DMS153 treated with DMSO at 0.1 percent for 48 hours (cell line): Measurements from ENCODE around the gene TBCD.

ENCODE experiments used
- DNase-seq: peaks from one replicate; lab custom pipeline; 2025; ENCODE audit not compliant: unreplicated experiment; lab: John Stamatoyannopoulos, UW

TBCD gene

DNA sequence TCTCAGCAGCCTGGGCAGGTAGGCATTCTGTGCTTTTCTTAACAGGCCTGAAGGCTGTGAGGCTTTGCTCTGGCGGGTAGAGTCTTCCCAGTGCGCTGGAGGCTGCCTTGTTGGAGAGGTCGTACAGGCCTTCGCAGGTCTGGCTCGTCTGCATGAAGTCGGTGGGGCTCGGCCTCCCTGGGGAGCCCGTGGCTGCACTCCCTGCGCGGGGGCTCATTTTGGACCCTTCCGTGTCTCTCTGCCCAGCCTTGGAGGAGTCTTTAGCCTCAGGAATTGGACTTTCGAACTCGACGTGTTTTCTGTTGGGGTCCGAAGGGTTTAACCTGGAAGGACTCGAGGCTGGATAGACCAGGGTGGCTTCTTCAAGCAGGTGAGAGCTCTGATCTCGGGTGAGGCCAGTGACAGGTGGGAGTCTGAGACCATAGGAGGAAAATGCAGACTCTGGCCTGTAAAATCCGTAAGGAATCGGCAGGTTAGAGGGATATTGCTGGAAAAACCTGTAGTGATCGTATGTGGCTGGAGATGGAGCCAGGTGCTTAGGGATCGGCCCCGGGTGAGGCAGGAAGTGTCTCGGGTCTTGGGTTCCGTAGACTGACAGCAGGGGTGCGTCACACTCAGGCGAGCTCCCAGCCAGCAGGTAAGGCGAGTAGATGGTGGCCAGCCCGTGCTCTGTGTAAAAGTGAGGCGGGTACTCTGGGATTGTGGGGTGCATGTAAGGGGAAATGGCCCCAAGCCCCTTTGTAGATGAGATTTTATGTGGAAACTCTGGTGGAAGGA lies 79.4 kb downstream of the TBCD start:
- DNase-seq: no peak

DNA sequence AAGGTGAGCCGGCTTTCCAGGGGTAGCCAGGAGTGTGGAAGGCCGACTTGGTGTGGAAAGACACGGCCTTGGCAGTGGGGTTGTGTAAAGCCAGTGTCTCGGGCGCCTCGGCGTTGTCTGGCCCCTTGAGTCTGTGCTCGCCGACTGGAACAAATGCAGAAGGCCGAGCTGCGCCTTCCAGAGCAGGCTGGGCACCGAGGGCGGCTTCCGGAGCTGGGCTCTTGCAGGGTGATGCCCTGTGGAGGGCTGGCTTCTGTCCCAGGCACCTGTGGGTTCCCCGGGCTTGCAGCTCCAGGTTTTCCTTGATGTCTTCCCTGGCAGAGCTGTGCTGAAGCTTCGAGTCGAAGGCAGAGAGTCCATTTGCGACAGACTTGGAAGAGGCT lies 79.9 kb downstream of the TBCD start:
- DNase-seq: no peak

DNA sequence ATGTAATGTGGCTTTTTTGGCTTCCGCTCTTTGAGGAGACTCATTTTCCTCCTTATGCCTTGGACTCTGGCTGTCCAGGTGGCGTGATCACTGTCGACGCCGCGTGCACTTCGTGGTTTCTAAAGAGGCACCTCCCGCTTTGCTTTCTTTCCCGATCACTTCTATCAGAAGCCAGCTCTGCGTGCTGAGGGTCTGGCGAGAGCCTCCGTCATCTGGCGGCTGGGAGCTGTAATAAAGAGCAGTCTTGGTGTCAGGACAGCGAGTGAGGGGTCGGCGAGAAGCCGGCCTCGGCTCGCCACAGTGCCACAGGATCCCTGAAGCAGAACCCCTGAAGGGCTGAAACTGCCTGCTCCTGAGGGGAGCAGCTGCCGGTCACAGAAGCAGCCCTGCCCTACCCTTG lies 80.5 kb downstream of the TBCD start:
- DNase-seq: no peak

DNA sequence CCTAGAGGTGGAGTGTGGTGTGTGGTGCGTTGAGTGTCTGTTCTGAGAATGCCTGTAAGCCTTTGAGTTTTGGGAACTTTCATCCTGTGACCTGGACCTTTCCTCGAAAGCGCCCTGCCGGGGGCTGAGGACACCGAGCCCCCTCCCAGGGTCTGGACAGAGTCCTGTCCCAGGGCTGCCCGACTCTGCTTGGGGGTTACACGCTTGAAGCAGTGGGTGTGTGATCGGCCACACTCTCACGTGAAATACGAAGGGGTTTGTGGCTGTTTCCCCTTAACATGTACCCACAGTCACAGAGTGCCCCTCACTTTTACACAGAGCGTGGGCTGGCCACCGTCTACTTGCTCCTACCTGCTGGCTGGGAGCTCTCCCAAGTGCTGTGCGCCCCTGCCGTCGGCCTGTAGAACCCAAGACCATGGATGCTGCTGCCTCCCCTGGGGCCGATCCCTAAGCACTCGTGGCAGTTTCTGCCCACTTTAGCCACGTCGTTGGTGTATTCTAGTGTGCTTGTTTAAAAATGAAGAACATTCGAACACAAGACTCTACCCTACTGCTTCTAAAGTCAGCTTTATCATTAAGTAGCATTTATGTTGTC lies 81.1 kb downstream of the TBCD start:
- DNase-seq: no peak

DNA sequence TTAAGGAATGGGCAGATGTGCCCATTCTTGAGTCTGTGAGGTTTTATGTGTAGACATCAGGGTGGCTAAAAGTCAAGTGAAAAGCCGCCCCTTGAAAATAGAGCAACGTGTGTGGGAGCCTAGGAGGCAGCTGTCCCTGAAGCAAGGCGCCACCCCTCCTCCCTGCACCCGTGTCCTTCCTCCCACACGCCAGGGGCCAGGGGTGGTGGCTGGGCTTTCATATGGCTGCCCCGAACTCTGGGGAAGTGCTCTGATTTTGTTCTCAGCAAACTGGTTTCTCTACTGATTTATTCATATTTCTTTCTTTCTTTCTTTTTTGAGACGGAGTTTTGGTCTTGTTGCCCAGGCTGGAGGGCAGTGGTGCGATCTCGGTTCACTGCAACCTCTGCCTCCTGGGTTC lies 83.3 kb downstream of the TBCD start:
- DNase-seq: no peak

DNA sequence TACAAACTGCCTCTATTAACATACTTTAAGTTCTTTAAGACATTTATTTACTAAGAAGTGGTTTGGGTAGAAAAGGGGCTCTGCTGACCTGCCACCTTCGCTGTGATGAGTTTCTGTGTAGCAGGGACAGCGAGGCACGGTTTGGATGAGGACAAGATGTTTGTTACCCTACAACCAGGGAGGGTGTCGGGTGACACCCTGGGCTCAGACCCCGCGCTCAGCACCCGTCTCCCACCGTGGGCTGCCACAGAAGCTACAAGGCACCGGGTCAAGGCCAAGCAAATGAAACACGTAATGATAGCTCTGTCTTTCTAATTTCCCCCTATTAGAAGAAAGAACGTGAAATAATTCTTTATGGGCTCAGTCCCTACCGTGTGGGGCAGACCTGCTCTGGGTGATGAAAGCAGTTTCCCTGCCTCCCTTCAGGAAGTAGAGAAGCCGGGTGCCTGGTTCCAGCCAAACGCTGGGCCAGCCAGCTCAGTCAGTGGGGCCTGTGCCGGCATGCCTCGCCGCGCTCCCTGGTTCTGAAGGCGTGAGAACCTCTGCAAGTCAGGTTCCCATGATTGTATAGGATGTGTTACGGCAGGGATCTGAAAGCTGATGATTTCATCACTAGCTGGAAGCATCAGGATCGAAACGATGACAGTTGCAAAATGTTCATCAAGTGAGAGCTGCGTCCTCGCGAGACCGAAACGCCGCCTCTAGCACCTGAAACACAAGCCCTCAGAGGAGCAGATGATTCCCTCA lies 84.1 kb downstream of the TBCD start:
- no peak for DNase-seq

DNA sequence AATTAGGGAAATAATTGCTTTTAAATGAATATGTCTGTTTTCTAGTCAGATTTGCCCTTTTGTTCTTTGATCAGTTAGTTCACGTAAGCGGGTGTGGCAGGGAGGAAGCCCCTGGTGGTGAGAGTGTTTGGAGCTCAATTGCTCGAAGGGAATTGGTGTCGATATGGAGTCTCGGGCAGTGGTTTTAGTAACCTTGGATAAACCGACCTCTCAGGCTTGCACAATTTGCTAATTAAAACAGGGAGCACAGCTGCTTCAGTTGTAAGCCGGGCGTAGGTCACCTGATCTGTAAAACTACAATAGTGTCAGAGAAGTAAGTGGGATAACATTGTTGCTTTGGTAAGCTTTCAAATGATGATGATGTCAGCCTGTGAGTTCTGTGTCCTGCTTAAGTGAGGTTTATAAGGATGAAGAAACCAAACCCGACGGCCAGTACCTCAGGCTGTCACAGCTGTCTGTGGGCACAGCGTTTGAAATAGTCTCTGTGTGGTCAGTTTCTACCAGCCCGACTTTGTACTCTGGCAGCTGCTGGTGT lies 85.0 kb downstream of the TBCD start:
- no peak for DNase-seq

DNA sequence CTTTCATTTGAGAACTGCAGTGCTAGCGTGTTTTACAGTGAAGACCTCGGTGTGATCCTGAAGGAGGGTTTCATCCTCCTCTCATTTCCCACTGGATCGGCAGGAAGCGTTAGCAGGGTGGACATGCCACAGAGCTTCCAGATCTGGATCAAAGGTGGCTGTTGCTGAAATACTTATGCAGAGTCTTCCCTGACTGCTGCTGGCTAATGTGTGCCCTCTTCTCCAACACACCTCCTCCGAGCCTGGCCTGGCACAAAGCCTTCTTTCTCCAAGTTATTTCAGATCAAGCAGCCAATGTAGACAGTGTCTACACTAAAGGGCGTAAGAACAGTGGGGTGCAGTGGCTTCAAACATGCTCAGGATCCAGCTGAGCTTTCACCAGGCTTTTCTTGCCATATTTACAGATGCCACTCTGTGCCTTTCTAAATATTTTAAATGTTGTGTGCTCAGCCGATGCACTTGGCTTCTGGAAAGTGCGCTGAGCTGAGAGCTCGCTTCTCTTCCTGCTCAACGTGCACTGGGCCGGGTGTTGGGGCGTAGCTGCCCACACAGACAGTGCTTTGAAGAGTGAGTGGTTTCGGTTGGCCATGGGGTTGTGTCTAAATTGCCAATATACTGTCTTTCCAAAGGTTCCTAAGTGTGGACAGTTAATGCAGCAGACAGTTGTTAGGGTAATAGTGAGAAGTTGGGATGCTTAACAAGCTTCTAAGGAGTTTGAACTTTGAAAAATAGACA lies 85.9 kb downstream of the TBCD start:
- no peak for DNase-seq

DNA sequence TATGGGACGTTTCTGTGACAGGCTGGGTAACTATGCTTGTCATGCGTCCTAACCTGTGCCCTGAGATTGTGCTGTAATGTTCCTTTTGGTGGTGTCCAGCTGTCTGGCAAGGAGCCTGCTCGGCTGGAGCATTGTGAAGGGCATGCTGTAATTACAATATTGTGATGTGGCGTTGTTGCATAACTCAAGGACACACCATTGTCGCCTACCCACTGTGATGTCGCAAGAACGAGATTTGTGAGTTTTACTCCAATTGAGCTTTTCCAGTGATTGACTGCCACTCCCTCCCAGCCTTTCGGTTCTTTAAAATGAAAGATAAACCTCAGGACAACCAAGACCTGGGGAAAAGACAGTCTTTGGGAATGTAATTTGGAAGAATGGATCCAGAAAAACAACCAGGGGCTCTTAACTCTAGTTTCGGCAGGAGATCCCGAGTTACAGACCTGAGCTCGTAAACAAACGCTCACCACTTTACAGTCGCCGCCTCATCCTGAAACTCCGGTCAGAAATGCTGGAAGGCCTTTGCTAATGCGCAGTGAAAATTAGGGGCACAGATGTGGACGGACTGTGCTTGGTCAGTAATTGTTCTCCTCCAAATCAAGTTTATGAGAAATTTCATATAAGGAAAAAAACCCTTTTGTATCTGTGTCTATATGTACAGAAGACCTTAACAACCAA lies 86.7 kb downstream of the TBCD start:
- no peak for DNase-seq

DNA sequence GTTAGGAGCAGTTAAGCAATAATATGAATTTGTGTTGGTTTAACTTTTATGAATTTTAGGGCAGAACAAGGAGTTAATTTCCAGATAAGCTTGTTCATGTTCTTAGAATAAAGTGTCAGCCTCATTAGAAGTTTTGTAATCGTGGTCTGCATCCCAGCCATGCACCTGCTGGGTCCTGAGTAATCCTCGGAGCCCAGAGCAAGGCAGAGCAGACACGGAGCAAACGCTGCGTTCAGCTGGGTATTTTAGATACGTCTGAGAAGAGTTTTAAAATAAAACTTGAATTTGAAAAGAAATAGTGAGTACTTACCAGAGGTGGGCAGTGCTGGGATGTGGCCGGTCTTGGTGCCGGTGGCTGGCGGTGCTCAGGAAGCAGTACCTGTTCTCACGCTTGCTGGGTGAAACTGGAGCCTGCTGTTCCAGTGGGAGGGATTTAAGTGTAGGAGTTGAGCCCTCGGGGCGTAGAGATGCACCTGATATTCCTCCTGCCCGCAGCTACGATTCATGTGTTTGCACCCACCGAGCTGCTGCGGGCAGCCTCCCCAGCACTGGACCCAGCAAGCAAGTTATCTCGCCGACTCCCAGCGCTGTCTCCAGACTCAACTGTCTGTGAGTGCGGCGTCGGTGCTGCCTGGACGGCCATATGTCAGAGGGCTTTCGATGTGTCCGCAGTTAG lies 87.9 kb downstream of the TBCD start, which contains the start of gene ZNF750:
TSS of gene ZNF750 (minus strand) at position 406 of the 676 bp plus-strand sequence. CDS start 7,568 bp downstream, outside the sequence.
- DNase-seq: no peak

DNA sequence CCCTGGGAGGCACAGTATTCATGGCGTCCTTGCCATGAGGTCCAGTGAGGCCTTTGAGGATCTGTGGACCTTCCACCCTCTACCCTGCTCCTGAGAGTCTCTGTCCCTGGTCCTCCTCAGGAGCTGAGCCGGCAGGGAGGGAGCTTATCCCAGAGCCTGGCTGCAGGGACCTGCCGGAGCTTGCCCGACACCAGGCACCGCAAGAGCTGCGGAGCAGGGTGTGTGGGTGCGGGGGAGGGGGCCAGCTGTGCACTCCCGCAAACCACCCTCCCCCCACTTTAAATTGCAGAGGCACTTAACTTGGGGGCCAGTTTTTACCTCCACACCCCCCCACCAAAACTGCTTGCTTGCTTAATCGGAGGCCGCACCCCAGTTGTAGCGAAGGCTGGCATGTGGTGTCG lies 88.6 kb downstream of the TBCD start:
- no peak for DNase-seq

DNA sequence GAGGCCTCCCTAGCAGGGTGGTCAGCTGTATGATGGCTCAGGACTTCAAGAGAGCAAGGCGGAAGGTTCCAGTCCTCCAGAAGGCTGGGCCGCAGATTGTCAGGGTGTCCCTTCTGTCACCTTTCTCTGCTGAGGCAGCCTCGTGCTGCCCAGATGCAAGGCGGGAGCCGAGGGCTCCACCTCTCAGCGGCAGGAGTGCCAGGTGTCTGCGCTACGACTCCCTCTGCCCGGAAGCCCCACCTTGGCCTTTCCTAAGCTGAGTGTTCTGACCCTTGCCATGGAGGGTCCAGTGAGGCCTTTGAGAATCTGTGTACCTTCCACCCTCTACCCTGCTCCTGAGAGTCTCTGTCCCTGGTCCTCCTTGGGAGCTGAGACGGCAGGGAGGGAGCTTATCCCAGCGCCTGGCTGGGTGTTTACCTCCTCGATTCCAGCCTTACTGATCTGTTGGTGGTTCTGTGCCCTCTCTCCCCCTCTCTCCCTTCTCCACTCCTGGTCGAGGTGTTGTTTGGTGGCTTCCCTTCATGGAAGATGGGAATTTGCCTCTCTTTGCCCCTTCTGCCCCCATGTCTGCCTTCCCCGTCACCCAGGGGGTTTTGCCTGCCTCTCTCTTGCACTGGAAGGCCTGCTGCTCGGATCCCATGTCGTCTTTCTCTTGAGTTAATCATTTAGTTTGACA lies 90.2 kb downstream of the TBCD start:
- DNase-seq: no peak

DNA sequence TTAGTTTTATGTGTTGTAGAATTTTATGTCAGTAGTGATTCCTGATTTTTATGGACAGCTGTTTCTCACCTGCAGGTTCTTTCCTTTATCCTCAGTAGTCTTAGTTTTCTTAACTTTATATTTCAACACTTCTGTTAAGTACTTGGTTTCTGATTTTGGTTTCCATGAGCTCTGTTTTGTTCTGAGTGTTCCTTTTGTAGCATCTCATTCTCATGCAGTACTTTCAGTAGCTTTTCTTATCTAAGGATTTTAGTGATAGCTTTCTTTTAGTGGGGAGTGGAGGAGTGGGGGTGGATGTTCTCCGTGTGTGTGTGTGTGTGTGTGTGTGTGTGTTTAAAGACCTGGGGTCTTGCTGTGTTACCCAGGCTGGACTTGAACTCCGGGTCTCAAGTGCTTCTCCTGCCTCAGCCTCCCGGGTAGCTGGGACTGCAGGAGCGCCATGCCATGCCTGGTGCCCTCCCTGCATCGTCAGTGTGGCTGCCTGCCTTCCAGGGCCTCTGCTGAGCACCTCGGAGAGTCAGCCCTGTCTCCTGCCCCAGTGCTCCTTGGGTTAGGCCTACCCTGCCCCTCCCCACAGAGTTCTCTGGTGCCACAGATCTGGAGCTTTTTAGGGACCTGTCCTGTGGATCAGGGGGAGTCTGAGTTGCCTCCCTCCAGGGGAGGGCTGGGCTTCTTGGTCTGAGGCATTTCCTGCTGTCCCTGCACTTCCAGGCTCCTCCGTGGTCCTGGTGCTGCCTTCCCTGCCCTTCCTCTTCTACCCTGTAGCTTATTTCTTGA lies 92.2 kb downstream of the TBCD start:
- DNase-seq: no peak

DNA sequence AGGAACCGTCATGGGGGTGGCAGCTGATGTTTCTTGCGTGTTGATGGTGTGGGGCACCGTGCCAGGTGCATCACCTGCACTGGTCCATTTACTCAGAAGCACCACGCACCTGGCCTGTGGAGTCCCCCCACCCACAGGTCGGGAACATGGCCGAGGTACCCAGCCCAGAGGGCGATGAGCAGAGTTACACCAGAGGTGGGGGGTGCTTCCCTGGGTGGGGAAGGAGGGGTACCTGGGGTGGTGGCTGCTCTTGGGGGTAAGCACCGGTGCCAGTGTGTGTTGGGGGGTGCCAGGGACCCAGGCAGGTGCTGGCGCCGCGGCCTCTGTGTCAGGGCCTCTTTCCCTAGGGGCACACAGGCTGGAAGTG lies 92.9 kb downstream of the TBCD start:
- no peak for DNase-seq

DNA sequence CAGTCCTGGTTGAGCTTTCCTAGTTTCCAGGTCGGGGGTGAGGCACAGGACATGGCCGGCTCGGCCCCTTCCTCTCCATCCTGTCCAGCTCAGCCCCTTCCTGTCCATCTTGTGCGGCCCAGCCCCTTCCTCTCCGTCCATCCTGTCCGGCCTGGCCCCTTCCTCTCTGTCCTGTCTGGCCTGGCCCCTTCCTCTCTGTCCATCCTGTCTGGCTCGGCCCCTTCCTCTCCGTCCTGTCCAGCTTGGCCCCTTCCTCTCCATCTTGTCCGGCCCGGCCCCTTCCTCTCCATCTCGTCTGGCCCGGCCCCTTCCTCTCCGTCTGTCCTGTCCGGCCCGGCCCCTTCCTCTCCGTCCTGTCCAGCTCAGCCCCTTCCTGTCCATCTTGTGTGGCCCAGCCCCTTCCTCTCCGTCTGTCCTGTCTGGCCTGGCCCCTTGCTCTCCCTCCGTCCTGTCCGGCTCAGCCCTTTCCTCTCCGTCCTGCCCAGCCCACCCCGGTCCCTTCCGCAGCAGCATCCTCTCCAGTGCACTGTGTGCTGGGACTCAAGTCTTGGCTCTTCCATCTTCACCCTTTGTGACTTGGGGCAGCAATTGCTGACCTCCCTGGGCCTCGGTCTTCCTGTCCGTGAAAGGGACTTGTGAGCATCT lies 93.4 kb downstream of the TBCD start:
- DNase-seq: no peak

DNA sequence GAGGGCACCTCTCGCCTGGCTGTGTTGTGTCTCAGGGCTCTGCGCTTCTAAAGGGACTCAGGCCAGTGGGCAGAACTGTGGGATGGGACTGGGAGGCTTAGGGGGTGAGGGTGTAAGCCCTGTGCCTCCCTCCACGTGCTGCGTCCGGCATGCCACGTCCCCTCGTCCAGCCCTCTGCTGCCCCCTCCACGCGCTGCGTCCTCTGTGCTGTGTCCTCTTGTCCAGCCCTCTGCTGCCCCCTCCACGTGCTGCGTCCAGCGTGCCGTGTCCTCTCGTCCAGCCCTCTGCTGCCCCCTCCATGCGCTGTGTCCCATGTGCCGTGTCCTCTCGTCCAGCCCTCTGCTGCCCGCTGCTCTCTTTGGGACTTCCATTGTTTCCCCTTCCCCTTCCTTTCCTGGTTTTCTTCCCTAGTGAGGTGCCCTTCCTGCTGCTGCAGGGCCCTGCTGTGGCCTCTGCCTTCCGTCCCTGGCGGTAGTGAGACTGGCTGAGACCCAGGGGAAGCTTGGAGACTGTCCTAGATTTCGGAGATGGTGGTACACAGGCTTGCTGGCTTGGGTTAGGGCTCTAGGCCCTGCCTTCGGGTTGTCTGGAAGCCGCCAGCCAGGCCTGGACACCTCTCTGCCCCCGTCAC lies 94.3 kb downstream of the TBCD start:
- no peak for DNase-seq

DNA sequence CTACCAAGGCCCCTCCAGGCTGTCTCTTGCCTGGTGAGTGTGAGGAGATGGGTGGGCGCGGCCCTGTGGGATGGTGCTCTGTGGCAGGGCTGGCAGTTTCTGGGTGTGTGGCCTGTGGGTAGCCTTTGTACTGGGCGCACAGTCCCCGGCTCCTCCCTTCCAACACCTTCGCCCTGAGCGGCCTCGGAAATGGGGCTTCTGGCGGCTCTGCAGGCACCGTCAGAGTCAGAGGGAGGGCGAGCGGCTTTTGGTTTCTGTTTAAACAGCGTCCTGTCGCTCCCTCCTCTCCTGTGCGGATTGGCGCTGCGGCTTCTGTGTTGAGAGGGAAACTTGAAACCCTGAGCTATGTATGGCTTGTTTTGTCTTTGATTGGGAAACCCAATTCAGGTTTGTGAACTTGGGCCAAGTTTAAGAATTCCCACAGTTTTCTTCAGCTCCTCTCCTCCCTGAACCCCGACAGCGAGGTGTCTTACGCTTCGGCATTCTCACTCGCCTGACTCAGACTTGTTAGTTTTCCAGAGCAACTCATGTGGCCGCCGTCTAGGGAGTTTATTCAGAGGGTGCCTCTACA lies 96.2 kb downstream of the TBCD start:
- peak; percentile 8 for DNase-seq
